Smooth muscle cell (in vitro differentiated cells): ENCODE data around the gene ITGA5. TPM values are rescaled to one million over a fixed set of nuclear protein-coding genes. Genes with fewer than 3 reads are reported as not detected.

Source experiments
- polyA plus RNA-seq: library from polyadenylated mRNA; unstranded; fragments of >200 nt; fragmentation: Nextera tagmentation; extraction: Ambion mirVana; gene quantifications from 2 replicates; pipeline ENCODE4 v1.2.1, GENCODE V29; 2016
- total RNA-seq: library from RNA; depleted of rRNA; stranded (reverse); fragments of >200 nt; gene quantifications from 2 replicates; pipeline ENCODE4 v1.2.3, GENCODE V29; 2014

The ITGA5 gene
- total and polyA plus RNA-seq, 2 experiments from 2014 or later: 163 to 192 TPM

Other genes with a start within 250 kb of the ITGA5 start
- 36.7 and 39.4 TPM in 2 replicates for gene SMUG1, start 230.3 kb downstream of the ITGA5 start, total RNA-seq
- gene SMUG1, start 230.3 kb downstream of the ITGA5 start, polyA plus RNA-seq: 40.5 and 49.2 TPM in 2 replicates
- 58.9 and 67.4 TPM in 2 replicates for gene CBX5, start 139.1 kb downstream of the ITGA5 start, total RNA-seq
- gene CBX5, start 139.1 kb downstream of the ITGA5 start, polyA plus RNA-seq: 25.0 and 26.1 TPM in 2 replicates
- 378 and 483 TPM in 2 replicates for gene HNRNPA1, start 138.5 kb downstream of the ITGA5 start, total RNA-seq
- 440 and 451 TPM in 2 replicates for gene HNRNPA1, start 138.5 kb downstream of the ITGA5 start, polyA plus RNA-seq
- gene NFE2, start 118.3 kb downstream of the ITGA5 start, total RNA-seq: 0.13 TPM in 1 of 2 replicates, not detected in the other
- gene NFE2, start 118.3 kb downstream of the ITGA5 start, polyA plus RNA-seq: 0.24 and 1.9 TPM in 2 replicates
- 147 and 163 TPM in 2 replicates for gene COPZ1, start 94.1 kb downstream of the ITGA5 start, total RNA-seq
- gene COPZ1, start 94.1 kb downstream of the ITGA5 start, polyA plus RNA-seq: 214 and 219 TPM in 2 replicates
- gene GPR84, start 54.8 kb downstream of the ITGA5 start, total RNA-seq: 0.09 and 0.13 TPM in 2 replicates
- gene GPR84, start 54.8 kb downstream of the ITGA5 start, polyA plus RNA-seq: 0.46 TPM in 1 of 2 replicates, not detected in the other
- 9.3 and 20.2 TPM in 2 replicates for gene ZNF385A, start 34.5 kb downstream of the ITGA5 start, total RNA-seq
- gene ZNF385A, start 34.5 kb downstream of the ITGA5 start, polyA plus RNA-seq: 6.5 and 17.2 TPM in 2 replicates
- gene GTSF1, start 54.3 kb upstream of the ITGA5 start, total RNA-seq: not detected in 2 replicates
- gene GTSF1, start 54.3 kb upstream of the ITGA5 start, polyA plus RNA-seq: not detected in 2 replicates
- gene NCKAP1L, start 78.5 kb upstream of the ITGA5 start, total RNA-seq: 0.04 TPM in 1 of 2 replicates, not detected in the other
- gene NCKAP1L, start 78.5 kb upstream of the ITGA5 start, polyA plus RNA-seq: not detected in 2 replicates
- 0.04 TPM in 1 of 2 replicates, not detected in the other for gene PDE1B, start 130.3 kb upstream of the ITGA5 start, total RNA-seq
- not detected in 2 replicates for gene PDE1B, start 130.3 kb upstream of the ITGA5 start, polyA plus RNA-seq
- not detected in 2 replicates for gene PPP1R1A, start 169.4 kb upstream of the ITGA5 start, total RNA-seq
- 0.31 TPM in 1 of 2 replicates, not detected in the other for gene PPP1R1A, start 169.4 kb upstream of the ITGA5 start, polyA plus RNA-seq
- gene LACRT, start 215.6 kb upstream of the ITGA5 start, total RNA-seq: not detected in 2 replicates
- gene LACRT, start 215.6 kb upstream of the ITGA5 start, polyA plus RNA-seq: not detected in 2 replicates
- gene DCD, start 229.1 kb upstream of the ITGA5 start, total RNA-seq: not detected in 2 replicates
- not detected in 2 replicates for gene DCD, start 229.1 kb upstream of the ITGA5 start, polyA plus RNA-seq